H9 (cell line): ENCODE results near the gene RALBP1. TPM values are rescaled to one million over a fixed set of nuclear protein-coding genes. Genes with fewer than 3 reads are reported as not detected.

Source experiments
- DNase-seq: peaks from one replicate; pipeline ENCODE4 v3.0.0-alpha.2; 2017
- H2AFZ ChIP-seq: one replicate; pipeline ENCODE4 v1.6.1; 2013; ENCODE audit warnings: mild to moderate bottlenecking, low read length, control low read depth, moderate library complexity
- H2AK5ac ChIP-seq: 2 replicates; pipeline ENCODE4 v1.6.1; 2013; ENCODE audit warnings: low read length, control low read depth, mixed read lengths; ENCODE audit not compliant: insufficient read length
- H2BK120ac ChIP-seq: one replicate; pipeline ENCODE4 v1.6.1; 2013; ENCODE audit warnings: low read depth, mild to moderate bottlenecking, low read length, control low read depth, inconsistent platforms; ENCODE audit not compliant: poor library complexity, severe bottlenecking
- H2BK12ac ChIP-seq: 2 replicates; pipeline ENCODE4 v1.6.1; 2013; ENCODE audit warnings: low read length, control low read depth, mixed read lengths, low read depth; ENCODE audit not compliant: insufficient read length
- H2BK15ac ChIP-seq: 2 replicates; pipeline ENCODE4 v1.6.1; 2013; ENCODE audit warnings: low read depth, low read length, control low read depth
- H2BK20ac ChIP-seq: one replicate; pipeline ENCODE4 v1.6.1; 2013; ENCODE audit warnings: low read depth, mild to moderate bottlenecking, low read length, control low read depth, inconsistent platforms; ENCODE audit not compliant: poor library complexity, severe bottlenecking
- H2BK5ac ChIP-seq: 2 replicates; pipeline ENCODE4 v1.6.1; 2013; ENCODE audit warnings: low read length, control low read depth, mixed read lengths; ENCODE audit not compliant: insufficient read length
- H3K14ac ChIP-seq: 2 replicates; pipeline ENCODE4 v1.6.1; 2013; ENCODE audit warnings: low read length, control low read depth; ENCODE audit not compliant: insufficient read depth
- H3K18ac ChIP-seq: 2 replicates; pipeline ENCODE4 v1.6.1; 2013; ENCODE audit warnings: low read depth, mild to moderate bottlenecking, mixed read lengths, low read length, control low read depth; ENCODE audit not compliant: insufficient read length
- H3K23ac ChIP-seq: 2 replicates; pipeline ENCODE4 v1.6.1; 2013; ENCODE audit warnings: low read length, control low read depth, mixed read lengths, low read depth; ENCODE audit not compliant: insufficient read length
- H3K23me2 ChIP-seq: 2 replicates; pipeline ENCODE4 v1.6.1; 2013; ENCODE audit warnings: low read depth, mild to moderate bottlenecking, mixed read lengths, low read length, control low read depth; ENCODE audit not compliant: insufficient read length, poor library complexity, severe bottlenecking
- H3K27ac ChIP-seq: 2 replicates; pipeline ENCODE4 v1.5.1; 2013; ENCODE audit warnings: low read length, control low read depth, mixed read lengths, low read depth; ENCODE audit not compliant: insufficient read length
- H3K27me3 ChIP-seq: 2 replicates; pipeline ENCODE4 v1.6.1; 2013; ENCODE audit warnings: low read length, control low read depth, inconsistent platforms; ENCODE audit not compliant: insufficient read depth
- H3K4ac ChIP-seq: 2 replicates; pipeline ENCODE4 v1.6.1; 2013; ENCODE audit warnings: low read depth, mild to moderate bottlenecking, control low read depth, inconsistent platforms, low read length, moderate library complexity
- H3K4me1 ChIP-seq: 2 replicates; pipeline ENCODE4 v1.6.1; 2013; ENCODE audit warnings: low read length, control low read depth, inconsistent platforms; ENCODE audit not compliant: insufficient read depth
- H3K4me2 ChIP-seq: 2 replicates; pipeline ENCODE4 v1.6.1; 2013; ENCODE audit warnings: low read length, control low read depth, mixed read lengths; ENCODE audit not compliant: insufficient read length, insufficient read depth
- H3K56ac ChIP-seq: 2 replicates; pipeline ENCODE4 v1.6.1; 2013; ENCODE audit warnings: low read depth, mild to moderate bottlenecking, mixed read lengths, low read length, control low read depth; ENCODE audit not compliant: insufficient read length
- H3K79me1 ChIP-seq: 2 replicates; pipeline ENCODE4 v1.6.1; 2013; ENCODE audit warnings: low read depth, mild to moderate bottlenecking, moderate library complexity, low read length, control low read depth, inconsistent platforms; ENCODE audit not compliant: insufficient read depth, poor library complexity, severe bottlenecking
- H3K79me2 ChIP-seq: 2 replicates; pipeline ENCODE4 v1.6.1; 2013; ENCODE audit warnings: low read length, control low read depth, inconsistent platforms; ENCODE audit not compliant: insufficient read depth
- H3K9ac ChIP-seq: 2 replicates; pipeline ENCODE4 v1.6.1; 2013; ENCODE audit warnings: low read length, control low read depth, mixed read lengths; ENCODE audit not compliant: insufficient read length; ENCODE audit errors: extremely low read depth
- H3K9me3 ChIP-seq: one replicate; pipeline ENCODE4 v1.6.1; 2013; ENCODE audit warnings: low read depth, low read length, inconsistent platforms; ENCODE audit not compliant: control insufficient read depth
- H3T11ph ChIP-seq: one replicate; pipeline ENCODE4 v1.6.1; 2013; ENCODE audit warnings: mild to moderate bottlenecking, low read length, control low read depth, inconsistent platforms
- H4K20me1 ChIP-seq: one replicate; pipeline ENCODE4 v1.6.1; 2013; ENCODE audit not compliant: control insufficient read depth, insufficient read length, insufficient read depth
- H4K5ac ChIP-seq: 2 replicates; pipeline ENCODE4 v1.6.1; 2013; ENCODE audit warnings: low read depth, mild to moderate bottlenecking, mixed read lengths, low read length, control low read depth; ENCODE audit not compliant: insufficient read length
- H4K8ac ChIP-seq: replicated peaks from 2 replicates; pipeline ENCODE4 v1.6.1; 2013; ENCODE audit warnings: low read length, control low read depth, mixed read lengths, low read depth; ENCODE audit not compliant: insufficient read length
- H4K91ac ChIP-seq: 2 replicates; pipeline ENCODE4 v1.6.1; 2013; ENCODE audit warnings: low read depth, mild to moderate bottlenecking, moderate library complexity, mixed read lengths, low read length, control low read depth; ENCODE audit not compliant: insufficient read length
- H3K27ac Mint-ChIP-seq, 3 experiments: 2 replicates in 2 of 3; 3 replicates in 1 of 3; pipeline ENCODE4 v1.8.0; 2020 to 2021; ENCODE audit warnings: mixed read lengths in 3 of 3, mild to moderate bottlenecking in 1 of 3, moderate library complexity in 1 of 3
- H3K27me3 Mint-ChIP-seq: 2 replicates; pipeline ENCODE4 v1.8.0; 2021; ENCODE audit warnings: low read depth, mild to moderate bottlenecking, moderate library complexity, mixed read lengths
- H3K36me3 Mint-ChIP-seq, 3 experiments: 2 replicates in 2 of 3; 3 replicates in 1 of 3; pipeline ENCODE4 v1.8.0; 2020 to 2021; ENCODE audit warnings: low read depth in 3 of 3, mixed read lengths in 3 of 3; ENCODE audit not compliant: insufficient read depth in 1 of 3
- H3K4me1 Mint-ChIP-seq, 2 experiments: 2 replicates each; pipeline ENCODE4 v1.8.0; 2020; ENCODE audit warnings: mixed read lengths in 2 of 2
- H3K4me3 Mint-ChIP-seq, 2 experiments: 2 replicates in 1 of 2; 3 replicates in 1 of 2; pipeline ENCODE4 v1.8.0; 2020 to 2021; ENCODE audit warnings: mild to moderate bottlenecking in 2 of 2, mixed read lengths in 2 of 2, moderate library complexity in 1 of 2
- H3K9me3 Mint-ChIP-seq, 2 experiments: 2 replicates in 1 of 2; 3 replicates in 1 of 2; pipeline ENCODE4 v1.8.0; 2020; ENCODE audit warnings: mild to moderate bottlenecking in 2 of 2, mixed read lengths in 2 of 2, moderate library complexity in 1 of 2
- WGBS: extraction: QIAGEN DNeasy Blood & Tissue Kit; methylation state at CpG from one replicate; pipeline ENCODE4 v1.1.7; 2013; ENCODE audit warnings: missing lambda C conversion rate, low lambda C conversion rate, mixed read lengths; ENCODE audit not compliant: insufficient read length; ENCODE audit errors: extremely low coverage; 5-methylcytosine and 5-hydroxymethylcytosine counted together
- total RNA-seq: library from RNA; stranded (reverse); gene quantifications from 2 replicates; pipeline ENCODE4 v1.2.1, GENCODE V29; 2021
- TF ChIP-seq, protein P1 (sequence below): fragments of 200-600 bp; sonication (generic); conservative IDR thresholded peaks from 3 replicates; pipeline ENCODE4 v1.8.0; 2021; ENCODE audit warnings: antibody characterized with exemption, mild to moderate bottlenecking

RALBP1 gene
- total RNA-seq, 1 experiment from 2014 or later: 51.0 TPM

DNA sequence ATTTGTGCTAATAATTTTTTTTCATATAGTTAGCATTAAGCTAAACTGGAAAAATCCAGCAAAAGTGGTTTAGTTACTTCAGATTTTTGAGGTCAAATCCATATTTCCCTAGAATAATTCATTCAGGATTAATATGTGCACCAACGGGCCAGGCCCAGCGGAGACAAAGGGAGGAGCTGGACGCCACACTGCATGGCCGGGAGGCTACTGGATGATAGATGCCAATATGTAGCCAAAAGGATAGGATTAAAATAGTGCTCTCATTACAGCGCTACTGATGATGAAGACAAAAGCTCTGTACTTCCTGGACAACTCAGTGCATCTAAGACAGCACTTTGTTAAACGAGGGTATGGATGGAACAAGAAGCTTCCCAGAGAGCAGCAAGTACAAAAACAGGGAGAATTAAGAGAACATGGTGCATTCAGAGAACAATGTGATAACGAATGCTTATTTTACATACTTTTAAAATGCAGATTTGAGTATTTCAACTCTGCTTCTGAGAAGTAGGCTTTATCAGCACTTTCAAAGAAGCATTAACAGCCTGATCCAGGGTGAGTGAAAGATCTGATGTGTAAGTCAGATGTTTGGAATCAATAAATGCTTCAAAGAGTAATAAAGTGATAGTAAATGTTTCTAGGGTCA is 99.3 kb downstream of the RALBP1 start:
- H3K27ac ChIP-seq: peak overlapping the region; percentile 55
- H3K23me2 ChIP-seq: no peaks in the 10 kb centered on the region
- H4K20me1 ChIP-seq: no peaks in the 10 kb centered on the region
- H3K36me3 Mint-ChIP-seq: peaks cover 4 to 34% (median 24%) of the 10 kb centered on the region in 3 experiments; a peak in 5 of 7 replicates
- H3K56ac ChIP-seq: no peak overlapping the region
- no CpG with 5 or more reads among the region's 7 CpGs for WGBS
- no peak overlapping the region for H3T11ph ChIP-seq
- H2BK12ac ChIP-seq: no peak overlapping the region
- no peaks in the 10 kb centered on the region for H3K79me1 ChIP-seq
- peak overlapping the region; percentile 6 to 70 (median 49); a peak in 5 of 7 replicates for H3K27ac Mint-ChIP-seq
- no peak for DNase-seq
- H3K27me3 ChIP-seq: no peaks in the 10 kb centered on the region
- H2BK20ac ChIP-seq: no peak overlapping the region
- no peak overlapping the region for H3K14ac ChIP-seq
- H4K5ac ChIP-seq: no peak overlapping the region
- TF ChIP-seq, protein P1, sequence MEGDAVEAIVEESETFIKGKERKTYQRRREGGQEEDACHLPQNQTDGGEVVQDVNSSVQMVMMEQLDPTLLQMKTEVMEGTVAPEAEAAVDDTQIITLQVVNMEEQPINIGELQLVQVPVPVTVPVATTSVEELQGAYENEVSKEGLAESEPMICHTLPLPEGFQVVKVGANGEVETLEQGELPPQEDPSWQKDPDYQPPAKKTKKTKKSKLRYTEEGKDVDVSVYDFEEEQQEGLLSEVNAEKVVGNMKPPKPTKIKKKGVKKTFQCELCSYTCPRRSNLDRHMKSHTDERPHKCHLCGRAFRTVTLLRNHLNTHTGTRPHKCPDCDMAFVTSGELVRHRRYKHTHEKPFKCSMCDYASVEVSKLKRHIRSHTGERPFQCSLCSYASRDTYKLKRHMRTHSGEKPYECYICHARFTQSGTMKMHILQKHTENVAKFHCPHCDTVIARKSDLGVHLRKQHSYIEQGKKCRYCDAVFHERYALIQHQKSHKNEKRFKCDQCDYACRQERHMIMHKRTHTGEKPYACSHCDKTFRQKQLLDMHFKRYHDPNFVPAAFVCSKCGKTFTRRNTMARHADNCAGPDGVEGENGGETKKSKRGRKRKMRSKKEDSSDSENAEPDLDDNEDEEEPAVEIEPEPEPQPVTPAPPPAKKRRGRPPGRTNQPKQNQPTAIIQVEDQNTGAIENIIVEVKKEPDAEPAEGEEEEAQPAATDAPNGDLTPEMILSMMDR: no peak
- H3K27me3 Mint-ChIP-seq: no peaks in the 10 kb centered on the region
- no peak overlapping the region for H2BK15ac ChIP-seq
- H3K23ac ChIP-seq: no peak overlapping the region
- no peak overlapping the region for H4K91ac ChIP-seq
- H3K9ac ChIP-seq: no peak overlapping the region
- no peaks in the 10 kb centered on the region for H3K79me2 ChIP-seq
- peak overlapping the region; percentile 33 for H3K4me2 ChIP-seq
- H3K4me3 Mint-ChIP-seq: no peak overlapping the region; a peak in 2 of 5 replicates
- H3K4me1 ChIP-seq: 0 out of 2 replicates have a peak, but pooled peaks cover 2% of the 10 kb centered on the region
- no peaks in the 10 kb centered on the region for H3K9me3 Mint-ChIP-seq
- H3K4me1 Mint-ChIP-seq: peaks cover 16 to 20% of the 10 kb centered on the region in 2 experiments
- no peak overlapping the region for H2AFZ ChIP-seq
- H3K18ac ChIP-seq: no peak overlapping the region
- no peaks in the 10 kb centered on the region for H3K9me3 ChIP-seq
- no peak overlapping the region for H2BK5ac ChIP-seq
- no peak overlapping the region for H4K8ac ChIP-seq
- no peak overlapping the region for H3K4ac ChIP-seq
- H2AK5ac ChIP-seq: no peak overlapping the region
- no peak overlapping the region for H2BK120ac ChIP-seq
